Thoracic aorta (tissue), 2 donors: ENCODE data around the gene PSEN2. TPM values are rescaled to one million over a fixed set of nuclear protein-coding genes. Genes with fewer than 3 reads are reported as not detected.

Experiments
- ATAC-seq: fragments of 150-250 bp; one replicate; pipeline ENCODE4 v1.8.0; 2017; ENCODE audit warnings: low read depth; ENCODE audit not compliant: insufficient number of reproducible peaks, low FRiP score
- DNase-seq: peaks from one replicate; pipeline ENCODE4 v3.0.0-alpha.2; 2020; ENCODE audit warnings: low spot score
- H3K27ac ChIP-seq, 2 donors: fragments of 200-600 bp; sonication (generic); 1 replicate in 1 of 2; 2 replicates in 1 of 2; pipeline ENCODE4 v1.5.1; 2016; ENCODE audit warnings: mild to moderate bottlenecking in 2 of 2, moderate library complexity in 2 of 2
- H3K27me3 ChIP-seq: fragments of 200-600 bp; sonication (generic); replicated peaks from 2 replicates; pipeline ENCODE4 v1.6.0; 2016; ENCODE audit warnings: mild to moderate bottlenecking; ENCODE audit not compliant: insufficient read depth
- H3K36me3 ChIP-seq: fragments of 200-600 bp; sonication (generic); one replicate; pipeline ENCODE4 v1.5.1; 2016
- H3K4me1 ChIP-seq, 2 donors: fragments of 200-600 bp; sonication (generic); 1 replicate in 1 of 2; 2 replicates in 1 of 2; pipeline versions ENCODE4 v1.5.1 to v1.6.0; 2016; ENCODE audit warnings: low read depth in 2 of 2, mild to moderate bottlenecking in 1 of 2; ENCODE audit not compliant: control insufficient read depth in 1 of 2
- H3K4me3 ChIP-seq: fragments of 200-600 bp; sonication (generic); 2 replicates; pipeline ENCODE4 v1.5.1; 2016; ENCODE audit warnings: mild to moderate bottlenecking
- H3K9me3 ChIP-seq: fragments of 200-600 bp; sonication (generic); 2 replicates; pipeline ENCODE4 v1.5.1; 2016
- total RNA-seq, 2 donors: library from RNA; depleted of rRNA; stranded (reverse); fragments of >200 nt; gene quantifications; one replicate each; pipeline versions ENCODE4 v1.1.0 to v1.2.3, GENCODE V29; 2016
- TF ChIP-seq, protein P1 (sequence below): fragments of 200-600 bp; sonication (generic); IDR thresholded peaks from one replicate; pipeline ENCODE4 v1.5.1; 2019; ENCODE audit warnings: antibody characterized with exemption

The PSEN2 gene
- total RNA-seq, 2 donors from 2014 or later, result 22.2 to 52.1 TPM

DNA sequence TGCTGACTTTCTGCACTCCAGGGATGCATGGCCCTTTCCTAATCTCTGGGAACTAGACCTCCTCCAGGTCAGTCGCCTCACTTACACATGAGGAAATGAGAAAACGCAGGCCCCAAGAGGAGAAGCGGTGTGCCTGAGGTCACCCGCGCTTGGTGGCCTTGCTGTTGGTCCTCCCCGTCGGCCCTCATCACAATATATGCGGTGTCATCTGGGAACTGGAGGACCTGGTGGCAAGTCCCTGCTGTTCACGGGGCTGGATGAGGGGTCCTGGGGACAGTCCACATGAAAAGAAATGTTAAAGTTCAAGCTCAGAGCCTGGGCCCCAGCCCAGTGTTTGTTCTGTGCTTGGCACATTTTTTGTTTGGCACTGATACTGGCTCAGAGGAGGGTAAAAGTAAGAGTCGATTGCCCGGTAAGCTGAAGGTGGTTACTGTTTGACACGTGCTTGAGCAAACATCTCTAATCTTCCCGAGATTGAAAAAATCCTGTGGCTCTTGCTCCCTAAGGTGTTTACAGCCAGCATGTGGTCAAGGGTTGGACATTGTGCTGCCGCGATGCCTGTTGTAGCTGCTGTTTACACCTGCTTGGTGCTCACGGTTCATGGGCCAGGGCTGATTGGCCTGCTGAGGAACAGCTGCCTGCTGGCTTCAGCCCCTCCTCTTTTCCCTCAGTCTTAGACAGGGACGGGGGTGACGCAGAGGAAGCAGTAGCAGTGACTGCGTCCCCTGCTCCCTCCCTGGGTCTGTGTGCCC is 74.9 kb downstream of the PSEN2 start:
- no peaks in the 10 kb centered on the region for H3K9me3 ChIP-seq
- H3K36me3 ChIP-seq, result no peaks in the 10 kb centered on the region
- H3K4me3 ChIP-seq, result no peak overlapping the region
- no peak for ATAC-seq
- H3K27me3 ChIP-seq, result no peaks in the 10 kb centered on the region
- no peak for DNase-seq
- H3K27ac ChIP-seq, result no peak overlapping the region
- H3K4me1 ChIP-seq, result peaks cover 12 to 13% of the 10 kb centered on the region in 2 donors
- TF ChIP-seq, protein P1, sequence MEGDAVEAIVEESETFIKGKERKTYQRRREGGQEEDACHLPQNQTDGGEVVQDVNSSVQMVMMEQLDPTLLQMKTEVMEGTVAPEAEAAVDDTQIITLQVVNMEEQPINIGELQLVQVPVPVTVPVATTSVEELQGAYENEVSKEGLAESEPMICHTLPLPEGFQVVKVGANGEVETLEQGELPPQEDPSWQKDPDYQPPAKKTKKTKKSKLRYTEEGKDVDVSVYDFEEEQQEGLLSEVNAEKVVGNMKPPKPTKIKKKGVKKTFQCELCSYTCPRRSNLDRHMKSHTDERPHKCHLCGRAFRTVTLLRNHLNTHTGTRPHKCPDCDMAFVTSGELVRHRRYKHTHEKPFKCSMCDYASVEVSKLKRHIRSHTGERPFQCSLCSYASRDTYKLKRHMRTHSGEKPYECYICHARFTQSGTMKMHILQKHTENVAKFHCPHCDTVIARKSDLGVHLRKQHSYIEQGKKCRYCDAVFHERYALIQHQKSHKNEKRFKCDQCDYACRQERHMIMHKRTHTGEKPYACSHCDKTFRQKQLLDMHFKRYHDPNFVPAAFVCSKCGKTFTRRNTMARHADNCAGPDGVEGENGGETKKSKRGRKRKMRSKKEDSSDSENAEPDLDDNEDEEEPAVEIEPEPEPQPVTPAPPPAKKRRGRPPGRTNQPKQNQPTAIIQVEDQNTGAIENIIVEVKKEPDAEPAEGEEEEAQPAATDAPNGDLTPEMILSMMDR, result no peak

Other genes starting within 250 kb of the PSEN2 start
- gene ITPKB, start 131.3 kb upstream of the PSEN2 start, total RNA-seq, result 10 to 100 TPM; 26.9 to 28.4 TPM
- 10 to 100 TPM; 15.2 to 25.6 TPM for gene COQ8A, start 69.7 kb downstream of the PSEN2 start, total RNA-seq